Right lung (tissue), 10 donors: ENCODE data around the gene MEIS2. TPM values are rescaled to one million over a fixed set of nuclear protein-coding genes. Genes with fewer than 3 reads are reported as not detected.

ENCODE experiments used
- DNase-seq, 2 donors: peaks; one replicate each; pipeline ENCODE4 v3.0.0-alpha.2; 2013
- long read RNA-seq, 8 donors: transcript quantifications; one replicate each; lab custom pipeline, GENCODE V29; 2026
- polyA plus RNA-seq, 5 donors: library from polyadenylated mRNA; unstranded; fragments of 120-200 nt; gene quantifications; one replicate each; pipeline versions ENCODE4 v1.2.1 to v1.2.3, GENCODE V29; 2013; ENCODE audit warnings: inconsistent platforms in 1 of 5, low replicate concordance in 1 of 5; ENCODE audit not compliant: insufficient read length in 5 of 5, insufficient read depth in 1 of 5

Gene MEIS2
- polyA plus RNA-seq: 10 to 100 TPM; 28.9 to 41.6 (median 36.1) TPM
- long read RNA-seq, donor 1, partial matches to known transcripts: 8 of 9 reads
- long read RNA-seq, donor 1, other reads (novel, unspliced or antisense): 0 of 9 reads
- long read RNA-seq, donor 2, partial matches to known transcripts: 7 of 11 reads
- long read RNA-seq, donor 2, other reads (novel, unspliced or antisense): 0 of 11 reads
- long read RNA-seq, donor 3, partial matches to known transcripts: 0 of 3 reads
- long read RNA-seq, donor 3, other reads (novel, unspliced or antisense): 0 of 3 reads
- long read RNA-seq, donor 4, full-length matches to known transcripts: 3 of 3 reads
- long read RNA-seq, donor 4, partial matches to known transcripts: 0 of 3 reads
- long read RNA-seq, donor 4, other reads (novel, unspliced or antisense): 0 of 3 reads
- long read RNA-seq, donor 5, partial matches to known transcripts: 6 of 8 reads
- long read RNA-seq, donor 5, other reads (novel, unspliced or antisense): 0 of 8 reads
- long read RNA-seq, donor 6, partial matches to known transcripts: 8 of 11 reads
- long read RNA-seq, donor 6, other reads (novel, unspliced or antisense): 0 of 11 reads
- long read RNA-seq, donor 7, partial matches to known transcripts: 0 of 1 reads
- long read RNA-seq, donor 7, other reads (novel, unspliced or antisense): 0 of 1 reads
- long read RNA-seq, donor 8, partial matches to known transcripts: 0 of 1 reads
- long read RNA-seq, donor 8, other reads (novel, unspliced or antisense): 0 of 1 reads

- DNase-seq: peak; percentile 91 to 93
These were observed at the start of gene MEIS2 for GRCh38 chr15:37100109-37100965. Gene MEIS2, minus strand, starts transcription at chr15:37100549. Its CDS starts 1,083 bp downstream, at chr15:37099466.

GRCh38 chr15:37149146-37149545 is 48.8 kb upstream of the MEIS2 start:
- no peak for DNase-seq

GRCh38 chr15:37148714-37149113 is 48.4 kb upstream of the MEIS2 start:
- DNase-seq: no peak

- no peak for DNase-seq
These were observed 43.0 kb upstream of the MEIS2 start for GRCh38 chr15:37143351-37143750.

GRCh38 chr15:37142371-37142770 is 42.0 kb upstream of the MEIS2 start:
- no peak for DNase-seq

GRCh38 chr15:37140531-37141058 is 40.2 kb upstream of the MEIS2 start:
- DNase-seq: no peak

GRCh38 chr15:37138591-37139215 is 38.4 kb upstream of the MEIS2 start:
- no peak for DNase-seq

GRCh38 chr15:37137221-37137620 is 36.9 kb upstream of the MEIS2 start:
- no peak for DNase-seq

- no peak for DNase-seq
These were observed 36.3 kb upstream of the MEIS2 start for GRCh38 chr15:37136666-37137065.

- no peak for DNase-seq
These were observed 34.9 kb upstream of the MEIS2 start for GRCh38 chr15:37135225-37135624.

- peak in 1 of 2 donors; percentile 13 for DNase-seq
These were observed 34.4 kb upstream of the MEIS2 start for GRCh38 chr15:37134699-37135131.

GRCh38 chr15:37134244-37134643 is 33.9 kb upstream of the MEIS2 start:
- no peak for DNase-seq

- DNase-seq: peak in 1 of 2 donors; percentile 13
These were observed 33.3 kb upstream of the MEIS2 start for GRCh38 chr15:37133602-37134001.

- no peak for DNase-seq
These were observed 32.6 kb upstream of the MEIS2 start for GRCh38 chr15:37132826-37133417.

GRCh38 chr15:37131621-37132020 is 31.3 kb upstream of the MEIS2 start:
- no peak for DNase-seq

GRCh38 chr15:37130356-37130755 is 30.0 kb upstream of the MEIS2 start:
- no peak for DNase-seq

- DNase-seq: no peak
These were observed 24.8 kb upstream of the MEIS2 start for GRCh38 chr15:37125143-37125542.

- no peak for DNase-seq
These were observed 24.0 kb upstream of the MEIS2 start for GRCh38 chr15:37124331-37124730.

GRCh38 chr15:37122703-37123102 is 22.4 kb upstream of the MEIS2 start:
- DNase-seq: no peak

- DNase-seq: no peak
These were observed 21.1 kb upstream of the MEIS2 start for GRCh38 chr15:37121492-37121891.

- DNase-seq: no peak
These were observed 16.7 kb upstream of the MEIS2 start for GRCh38 chr15:37117030-37117429.
